GM19324 (cell line): ENCODE data around the gene TSEN34.
A peak's percentile ranks its signal among the peaks of the same experiment; 100 is the strongest.
"Not testable (repeated sequence)": the region's sequence is repeated elsewhere in the genome, so short reads cannot be mapped to it uniquely, and the experiment has no call there.

Experiments
- ATAC-seq: cut with Tn5 transposase; IDR thresholded peaks from one replicate; pipeline ENCODE4 v1.9.1; 2021; ENCODE audit warnings: mild to moderate bottlenecking, moderate library complexity; ENCODE audit not compliant: unreplicated experiment, low FRiP score

The TSEN34 gene

DNA sequence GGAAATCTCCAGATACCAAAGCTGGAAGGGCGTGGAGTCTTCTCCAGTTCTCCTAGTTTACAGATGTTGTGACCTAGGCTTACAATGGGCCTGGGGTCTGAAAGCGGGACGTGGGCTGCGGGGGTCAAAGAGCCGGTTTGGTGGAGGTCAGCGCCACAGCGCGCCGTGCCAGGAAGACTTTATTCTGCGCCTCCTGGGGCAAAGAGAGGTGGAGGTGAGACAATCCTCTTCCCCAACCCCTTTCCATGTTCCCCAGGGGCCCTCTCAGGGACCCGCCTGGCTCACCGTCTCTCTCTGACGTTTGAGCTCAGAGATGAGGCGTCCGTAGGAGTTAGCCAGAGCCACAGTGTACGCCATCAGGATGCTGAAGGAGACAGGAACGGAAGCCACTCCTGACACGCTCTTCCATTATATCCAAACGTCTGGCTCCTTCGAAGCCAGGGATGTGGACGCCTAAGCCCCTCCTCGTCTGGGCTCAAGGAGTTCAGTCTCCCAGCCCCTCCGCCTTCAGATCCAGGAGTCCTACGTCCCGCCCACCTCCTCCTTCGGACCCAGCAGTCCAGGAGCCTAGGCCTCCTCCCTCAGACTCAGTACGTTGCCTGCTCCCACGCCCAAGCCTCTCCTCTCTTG lies 30.8 kb upstream of the TSEN34 start:
- no peak for ATAC-seq

DNA sequence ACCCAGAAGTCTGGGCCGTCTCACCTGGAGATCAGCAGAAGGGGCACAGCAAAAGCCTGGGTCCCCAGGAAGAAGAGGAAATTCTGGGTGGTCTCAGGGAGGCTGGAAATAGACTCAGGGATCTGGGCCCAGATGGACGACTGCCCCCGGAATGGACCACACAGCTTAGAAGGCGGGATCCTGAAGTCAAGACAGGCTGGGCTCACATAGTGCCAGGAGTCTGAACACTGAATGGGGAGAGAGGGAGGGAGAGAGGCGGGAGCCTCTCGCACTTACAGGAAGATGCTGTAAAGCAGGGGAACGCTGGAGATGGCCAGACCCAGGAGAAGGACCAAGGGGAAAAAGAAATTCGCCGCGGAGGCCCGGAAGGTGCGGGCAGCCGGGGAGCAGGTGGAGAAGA lies 30.3 kb upstream of the TSEN34 start:
- ATAC-seq, result no peak

DNA sequence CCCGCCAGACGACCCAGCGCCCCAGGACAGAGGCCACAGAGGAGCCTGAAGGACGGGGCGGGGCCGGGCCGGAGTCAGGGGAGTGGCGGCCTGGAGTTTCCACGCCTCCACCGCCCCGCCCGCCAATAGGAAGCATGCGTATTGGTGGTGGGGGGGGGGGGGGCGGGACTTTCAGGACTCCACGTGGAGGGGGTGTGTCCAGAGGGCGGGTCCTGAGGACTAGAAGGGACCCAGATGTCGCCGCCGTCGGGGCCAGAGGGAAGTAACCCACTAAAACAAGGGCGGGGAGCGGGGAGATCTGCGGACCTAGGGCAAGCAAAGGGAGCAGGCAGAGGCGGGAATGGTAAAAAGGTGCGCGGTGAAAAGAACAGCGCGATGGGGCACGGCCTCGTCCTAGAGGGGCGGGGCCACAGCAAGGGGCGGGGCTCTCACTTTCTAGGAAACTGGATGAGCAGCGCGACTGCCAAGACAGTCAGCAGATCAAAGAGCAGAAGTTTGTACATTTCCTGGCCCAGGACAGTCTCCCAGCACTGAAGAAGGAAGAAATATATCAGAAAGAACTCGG lies 28.8 kb upstream of the TSEN34 start:
- ATAC-seq, result no peak

DNA sequence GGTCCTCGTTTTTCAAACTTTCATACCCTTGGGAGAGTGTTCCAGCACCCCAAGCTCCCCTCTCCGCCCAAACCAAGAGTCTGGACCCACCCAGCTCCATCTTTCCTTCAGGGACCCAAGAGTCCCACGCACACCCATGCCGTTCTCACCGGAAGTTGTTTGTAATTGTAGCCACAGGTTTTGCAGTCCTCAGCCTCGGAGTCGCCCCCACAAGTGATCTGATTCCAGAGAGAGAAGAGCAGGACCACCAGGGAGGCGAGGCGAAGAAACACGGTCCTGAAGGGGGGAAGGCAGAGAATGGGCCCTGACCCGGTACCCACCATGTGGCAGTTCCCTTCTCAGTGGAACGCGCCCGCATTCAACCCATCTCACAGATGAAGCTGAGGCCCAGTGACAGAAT lies 28.2 kb upstream of the TSEN34 start:
- no peak for ATAC-seq

DNA sequence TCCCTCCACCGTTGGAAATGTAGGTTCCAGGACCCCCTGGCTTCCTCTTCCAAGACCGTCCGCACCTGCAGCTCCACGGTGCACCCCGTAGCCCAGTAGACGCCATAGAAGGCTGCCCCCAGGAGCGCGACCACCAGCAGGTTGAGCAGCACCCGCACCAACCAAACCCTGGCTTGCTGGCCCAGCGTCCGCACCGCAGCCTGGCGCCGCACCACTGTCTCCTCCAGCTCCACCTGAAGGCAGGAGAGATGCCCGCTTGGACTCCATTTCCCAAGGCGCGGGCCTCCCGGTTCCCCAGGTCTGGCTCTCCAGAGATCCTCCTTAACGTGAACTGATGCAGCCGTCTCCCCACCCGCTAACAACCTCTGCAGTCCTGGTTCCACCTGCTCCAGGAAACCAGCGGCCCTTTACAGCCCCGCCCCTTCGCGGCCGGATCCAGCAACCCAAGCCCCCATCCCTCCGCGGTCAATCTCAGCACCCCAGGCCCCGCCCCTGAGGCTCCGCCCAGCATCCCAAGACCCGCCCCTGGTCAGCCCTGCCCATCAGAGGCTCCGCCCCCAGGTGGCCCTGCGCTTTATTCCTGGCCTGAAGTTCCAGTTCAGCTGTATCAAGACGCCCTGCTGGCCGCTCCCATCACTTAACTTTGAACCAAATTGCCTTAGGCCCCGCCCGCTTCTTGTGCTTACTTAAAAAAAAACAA lies 26.6 kb upstream of the TSEN34 start:
- no peak for ATAC-seq

DNA sequence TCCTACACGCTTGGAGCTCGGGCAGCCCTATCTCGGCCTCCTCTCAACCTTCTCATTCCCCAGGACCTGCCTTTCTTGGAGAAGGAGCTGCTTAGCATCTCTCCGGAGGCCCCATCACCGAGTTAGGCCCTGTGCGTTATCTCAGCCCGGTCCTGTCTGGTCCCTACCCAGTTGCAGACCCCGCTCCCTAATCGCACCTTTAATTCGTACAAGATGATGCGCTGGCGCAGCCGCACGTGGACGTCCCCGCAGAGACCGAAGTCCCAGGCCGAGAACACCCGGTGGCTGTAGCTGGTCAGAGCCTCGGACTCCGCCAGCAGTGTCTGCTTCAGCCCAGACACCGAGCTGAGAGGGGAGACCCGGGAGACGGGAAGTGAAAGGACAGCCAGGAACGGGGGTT lies 25.9 kb upstream of the TSEN34 start:
- ATAC-seq, result no peak

DNA sequence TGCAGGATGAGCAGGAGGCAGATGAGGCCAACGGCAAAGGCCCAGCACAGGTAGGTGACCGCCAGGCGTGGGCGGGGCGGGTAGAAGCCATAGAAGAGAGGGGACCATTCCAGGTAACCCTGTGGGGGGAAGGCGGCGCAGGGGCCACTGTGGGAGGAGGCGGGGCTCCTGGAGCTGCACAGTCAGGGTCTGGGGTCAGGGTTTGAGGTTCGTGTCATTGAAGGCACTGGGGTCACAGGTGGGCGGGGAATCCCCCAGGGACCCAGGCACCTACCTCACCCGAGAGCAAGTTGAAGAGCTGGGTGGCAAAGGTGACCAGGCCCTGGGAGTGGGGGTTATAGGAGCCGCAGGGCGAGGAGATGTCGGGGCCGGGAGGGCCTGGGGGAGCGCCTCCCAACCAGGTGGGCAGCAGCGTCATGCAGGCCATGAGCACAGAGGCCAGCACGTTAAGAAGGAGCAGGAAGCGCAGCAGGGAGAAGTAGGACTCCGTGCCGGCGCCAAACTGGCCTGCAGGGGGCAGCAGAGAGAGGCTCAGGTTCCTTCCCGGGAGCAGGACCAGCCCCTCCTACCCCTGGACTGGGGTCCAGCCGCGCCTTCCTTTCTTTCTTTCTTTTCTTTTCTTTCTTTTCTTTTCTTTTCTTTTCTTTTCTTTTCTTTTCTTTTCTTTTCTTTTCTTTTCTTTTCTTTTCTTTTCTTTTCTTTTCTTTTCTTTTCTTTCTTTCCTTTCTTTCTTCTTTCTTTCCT lies 22.8 kb upstream of the TSEN34 start:
- peak; percentile 50 for ATAC-seq

DNA sequence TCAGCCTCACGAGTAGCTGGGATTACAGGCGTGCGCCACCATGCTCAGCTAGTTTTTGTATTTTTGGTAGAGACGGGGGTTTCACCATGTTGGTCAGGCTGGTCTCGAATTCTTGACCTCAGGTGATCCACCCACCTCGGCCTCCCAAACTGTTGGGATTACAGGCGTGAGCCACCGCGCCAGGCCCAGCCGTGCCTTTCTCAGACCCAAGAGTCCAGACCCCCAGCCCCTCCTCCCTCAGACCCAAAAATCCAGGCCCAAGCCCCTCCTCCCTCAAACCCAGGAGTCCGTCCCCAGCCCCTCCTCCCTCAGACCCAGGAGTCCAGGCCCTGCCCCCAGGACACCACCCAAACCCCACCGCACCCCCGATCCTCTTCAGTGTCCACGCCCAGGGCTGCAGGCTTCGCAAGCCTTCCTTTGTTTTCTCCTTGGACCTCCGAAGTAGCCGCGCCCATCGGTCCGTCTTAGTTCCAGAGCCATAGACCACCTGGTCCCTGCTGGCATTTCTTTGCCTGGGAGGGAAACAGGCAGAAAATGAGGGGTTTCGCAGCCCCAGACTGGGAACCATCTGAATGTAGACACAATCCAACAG lies 21.9 kb upstream of the TSEN34 start:
- ATAC-seq, result no peak

DNA sequence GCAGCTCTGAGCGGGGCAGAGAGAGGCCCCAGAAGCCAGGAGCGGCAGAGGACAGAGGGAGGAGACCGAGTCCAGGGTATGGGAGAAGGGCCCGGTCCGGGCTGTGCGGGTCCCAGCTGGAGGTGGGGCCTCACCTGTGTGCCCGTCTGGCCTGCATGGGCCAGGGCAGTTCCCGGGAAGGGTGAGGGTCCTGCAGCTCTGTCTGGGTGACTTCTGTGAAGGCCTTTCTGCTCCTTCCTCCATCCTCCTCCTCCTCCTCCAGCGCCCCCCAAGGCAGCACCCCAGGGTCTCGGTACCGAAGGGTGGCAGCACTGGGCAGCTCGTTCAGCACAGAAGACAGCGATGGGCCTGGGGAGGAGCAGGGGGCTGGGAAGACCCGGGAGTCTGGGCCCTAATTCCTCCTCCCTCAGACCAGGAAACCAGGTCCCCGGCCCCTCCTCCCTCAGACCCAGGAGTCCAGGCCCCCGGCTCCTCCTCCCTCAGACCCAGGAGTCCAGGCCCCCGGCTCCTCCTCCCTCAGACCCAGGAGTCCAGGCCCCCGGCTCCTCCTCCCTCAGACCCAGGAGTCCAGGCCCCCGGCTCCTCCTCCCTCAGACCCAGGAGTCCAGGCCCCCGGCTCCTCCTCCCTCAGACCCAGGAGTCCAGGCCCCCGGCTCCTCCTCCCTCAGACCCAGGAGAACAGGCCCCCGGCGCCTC lies 19.2 kb upstream of the TSEN34 start:
- not testable (repeated sequence) for ATAC-seq

DNA sequence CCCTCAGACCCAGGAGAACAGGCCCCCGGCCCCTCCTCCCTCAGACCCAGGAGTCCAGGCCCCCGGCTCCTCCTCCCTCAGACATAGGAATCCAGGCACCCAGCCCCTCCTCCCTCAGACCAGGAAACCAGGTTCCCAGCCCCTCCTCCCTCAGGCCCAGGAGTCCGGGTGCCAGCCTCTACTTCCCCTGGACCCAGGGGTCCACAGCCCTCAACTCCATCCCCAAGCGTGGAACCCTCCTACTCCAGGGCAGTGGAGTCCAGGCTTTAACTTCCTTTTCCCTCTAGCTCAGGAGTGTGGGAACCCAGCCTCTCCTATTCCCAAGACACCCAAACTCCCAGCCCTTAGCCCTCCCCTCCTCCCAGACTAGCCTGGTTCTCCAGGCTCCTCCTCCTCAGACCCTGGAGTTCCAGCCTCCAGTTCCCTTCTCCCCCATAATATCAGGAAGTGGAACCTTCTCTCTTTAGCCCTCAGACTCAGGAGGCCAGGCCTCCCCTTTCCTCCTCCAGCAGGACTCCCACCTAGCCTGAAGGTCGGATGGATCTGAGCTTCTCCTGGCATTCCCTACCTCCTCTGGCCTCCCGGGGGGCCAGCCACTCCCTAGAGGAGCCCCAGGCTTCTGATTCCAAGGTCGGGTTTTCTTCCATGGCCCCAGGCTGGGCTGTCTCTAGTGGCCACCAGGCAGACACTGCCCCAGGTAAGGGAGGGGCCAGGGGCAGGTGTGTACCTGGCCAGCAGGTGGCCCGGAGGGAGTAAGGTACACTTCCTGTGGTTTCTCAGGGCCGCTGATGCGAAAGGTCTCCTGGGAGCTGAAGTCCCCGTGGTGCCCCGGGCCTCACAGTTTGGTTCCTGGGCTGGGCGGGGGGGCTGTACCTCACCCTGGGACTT lies 18.4 kb upstream of the TSEN34 start, which contains the start of gene TMC4:
TSS of gene TMC4 (minus strand) at position 690 of the 888 bp plus-strand sequence. CDS start at position 647, 43 bp downstream.
- ATAC-seq, result no peak

DNA sequence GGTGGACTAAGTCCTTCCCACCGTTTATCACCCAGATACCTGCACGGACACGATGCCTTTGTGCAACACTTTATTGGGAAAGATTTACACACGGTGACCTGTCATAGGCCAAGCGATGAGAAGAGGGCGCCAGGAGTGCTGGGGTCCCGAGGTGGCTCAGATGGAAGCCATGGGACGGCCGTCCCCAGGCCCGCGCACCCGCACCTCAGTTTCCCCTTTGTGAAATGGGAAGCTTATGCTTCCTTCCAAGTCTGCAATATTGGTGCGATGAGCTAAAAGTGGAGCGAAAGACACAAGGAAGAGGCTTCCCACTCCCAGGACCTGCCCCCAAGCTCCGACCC lies 17.8 kb upstream of the TSEN34 start:
- no peak for ATAC-seq

DNA sequence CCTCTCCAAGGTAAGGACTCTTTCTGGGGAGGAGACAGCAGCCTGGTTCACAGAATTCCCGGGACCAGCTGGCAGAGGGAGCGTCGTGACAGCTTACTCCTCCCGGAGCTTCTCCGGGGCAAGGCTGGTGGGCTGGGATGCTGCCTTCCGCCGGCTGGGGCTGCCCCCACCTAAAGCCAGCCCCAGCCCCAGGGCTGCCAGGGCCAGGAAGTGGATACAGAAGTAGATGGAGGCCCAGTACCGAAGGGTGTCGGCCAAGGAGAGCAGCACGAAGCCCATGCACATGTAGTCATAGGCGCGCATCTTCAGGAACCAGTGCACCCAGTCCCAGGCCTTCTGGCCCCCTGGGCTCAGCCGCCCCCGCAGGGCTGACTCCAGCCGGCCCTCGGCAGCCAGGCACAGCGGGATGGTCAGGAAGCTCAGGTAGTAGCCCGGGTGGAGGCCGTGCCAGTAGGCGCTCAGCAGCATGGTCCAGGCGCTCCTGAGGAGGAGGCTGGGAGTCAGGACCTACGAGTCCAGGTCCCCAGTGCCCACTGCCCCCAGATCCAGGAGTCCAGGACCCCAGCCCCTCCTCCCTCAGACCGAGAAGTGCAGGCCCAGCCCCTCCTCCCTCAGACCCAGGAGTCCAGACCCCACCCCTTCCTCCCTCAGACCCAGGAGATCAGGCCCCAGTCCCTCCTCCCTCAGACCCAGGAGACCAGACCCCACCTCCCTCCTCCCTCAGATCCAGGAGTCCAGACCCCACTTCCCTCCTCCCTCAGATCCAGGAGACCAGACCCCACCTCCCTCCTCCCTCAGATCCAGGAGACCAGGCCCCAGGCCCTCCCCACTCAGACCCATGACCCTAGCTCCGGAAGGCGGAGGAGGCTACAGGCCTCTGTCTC lies 16.9 kb upstream of the TSEN34 start:
- no peak for ATAC-seq

DNA sequence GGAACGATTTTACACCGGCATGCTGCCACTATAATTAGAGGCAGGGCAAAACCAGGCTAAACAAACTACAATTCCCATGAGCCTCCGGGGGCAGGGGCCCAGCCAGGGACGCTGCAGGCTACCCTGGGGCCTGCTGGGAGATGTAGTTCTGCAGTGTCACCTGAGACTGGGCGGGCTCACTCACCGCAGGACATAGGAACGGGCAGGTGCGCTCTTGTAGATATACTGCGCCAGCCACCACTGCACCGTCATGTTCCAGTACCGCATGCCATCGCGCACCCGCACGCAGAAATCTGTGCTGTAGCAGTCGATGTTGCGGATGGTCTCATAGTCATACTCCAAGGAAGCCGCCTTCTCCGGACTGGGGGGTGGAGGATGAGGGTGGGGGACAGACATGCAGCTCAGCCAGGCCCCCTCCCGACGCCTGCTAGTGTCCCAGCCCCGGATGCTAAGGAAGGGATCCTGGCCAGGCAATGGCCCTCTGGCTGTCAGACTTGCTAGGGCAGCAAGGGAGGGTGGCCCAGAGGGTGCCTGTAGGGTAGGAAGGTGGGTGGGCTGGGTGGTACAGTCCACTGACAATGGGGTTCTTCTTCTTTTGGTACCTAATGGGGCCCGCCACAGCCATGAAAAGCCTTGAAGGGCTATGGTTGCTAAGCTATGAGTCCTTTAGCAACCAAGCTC lies 12.4 kb upstream of the TSEN34 start:
- ATAC-seq, result no peak

DNA sequence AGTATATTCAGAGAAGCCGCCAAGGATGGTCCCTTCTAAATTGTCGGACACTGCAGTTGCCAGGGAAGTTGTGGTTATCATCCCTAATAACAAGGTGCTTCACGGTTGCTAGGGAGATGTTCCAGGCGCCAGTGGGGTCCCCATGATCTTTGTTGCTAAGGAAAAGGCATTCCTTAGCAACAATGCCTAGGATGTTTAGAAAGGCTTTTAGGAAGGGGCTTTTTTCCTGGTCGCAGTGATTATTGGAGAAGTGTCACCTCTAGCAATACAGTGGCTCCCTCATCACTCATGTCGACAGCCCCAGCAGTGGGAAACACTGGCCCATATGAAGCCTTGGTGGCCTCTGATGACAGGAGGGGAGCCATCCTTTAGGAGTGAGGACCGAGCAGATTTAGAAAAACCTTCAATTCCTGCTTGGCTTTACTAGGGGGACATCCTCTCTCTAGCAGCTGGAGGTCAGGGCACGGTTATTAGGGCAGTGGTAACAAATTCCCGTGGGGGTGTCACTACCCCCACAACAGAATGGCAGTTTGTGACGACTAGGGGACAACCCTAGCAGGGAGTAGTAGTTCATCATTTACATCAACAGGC lies 11.8 kb upstream of the TSEN34 start:
- ATAC-seq, result no peak

DNA sequence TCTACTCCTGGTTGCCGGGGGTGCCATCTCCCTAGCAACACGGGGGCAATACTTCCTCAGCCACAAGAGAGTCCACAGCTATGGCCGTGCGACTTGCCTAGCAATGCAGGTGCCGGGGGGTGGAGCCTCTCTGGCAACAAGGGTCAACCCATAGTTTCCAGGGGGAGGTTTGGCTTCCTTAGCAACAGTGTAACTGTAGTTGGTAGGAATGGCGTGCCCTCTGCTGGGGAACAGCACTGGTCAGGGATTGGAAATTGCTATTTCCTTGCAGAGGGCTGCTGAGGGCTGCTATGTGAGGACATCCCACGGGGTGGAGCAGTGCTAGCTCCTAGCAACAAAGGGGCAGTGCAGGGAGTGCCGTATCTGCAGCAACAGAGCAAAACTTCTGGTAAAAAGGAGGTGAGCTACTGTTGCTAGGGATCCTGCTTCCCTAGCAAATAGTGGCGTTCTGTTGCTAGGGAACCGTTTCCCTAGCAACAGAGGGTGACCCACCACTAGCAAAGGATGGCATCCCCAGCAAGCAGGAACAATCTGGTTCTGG lies 11.1 kb upstream of the TSEN34 start:
- no peak for ATAC-seq

DNA sequence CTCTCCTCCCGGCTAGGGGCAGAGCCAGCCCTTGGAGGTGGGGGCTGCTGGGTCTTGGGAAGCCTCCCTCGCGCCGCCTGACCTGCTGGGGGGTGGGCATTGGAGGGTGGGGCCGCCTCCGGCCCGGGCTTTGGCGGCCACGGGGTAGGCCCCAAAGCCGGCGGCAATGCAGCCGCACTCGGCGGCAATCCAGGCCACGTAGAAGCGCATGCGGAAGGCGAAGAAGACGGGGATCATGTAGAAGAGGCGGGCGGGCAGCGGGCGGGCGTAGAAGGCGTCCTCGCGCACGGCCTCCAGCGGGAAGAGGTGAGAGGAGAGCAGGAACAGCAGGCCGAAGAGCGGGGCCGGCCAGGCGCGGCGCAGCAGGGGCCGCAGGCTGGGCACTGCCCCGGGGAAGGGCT lies 10.4 kb upstream of the TSEN34 start:
- ATAC-seq, result no peak

DNA sequence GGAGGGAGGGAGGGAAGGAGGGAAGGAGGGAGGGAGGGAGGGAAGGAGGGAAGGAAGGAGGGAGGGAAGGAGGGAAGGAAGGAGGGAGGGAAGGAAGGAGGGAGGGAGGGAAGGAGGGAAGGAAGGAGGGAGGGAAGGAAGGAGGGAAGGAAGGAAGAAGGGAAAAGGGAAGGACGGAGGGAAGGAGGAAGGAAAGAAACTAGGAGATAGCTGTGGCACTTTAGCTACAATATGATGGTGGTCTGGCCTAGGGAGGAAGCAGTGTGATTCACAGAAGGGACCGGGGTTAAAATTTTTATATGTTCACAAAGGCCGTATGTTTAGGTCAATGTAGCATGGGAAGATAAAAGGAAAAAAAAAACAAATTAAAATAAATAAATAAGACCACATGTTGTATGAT lies 9.2 kb upstream of the TSEN34 start:
- not testable (repeated sequence) for ATAC-seq
